HEK293T (cell line): ENCODE data around the gene HGFAC.
"Not testable (repeated sequence)": the region's sequence is repeated elsewhere in the genome, so short reads cannot be mapped to it uniquely, and the experiment has no call there.

ENCODE experiments used
- ARNT ChIP-seq: fragments of 450-650 bp; IDR thresholded peaks from 2 replicates; pipeline ENCODE4 v1.6.1; 2017; ENCODE audit warnings: mild to moderate bottlenecking
- BHLHE40 ChIP-seq: fragments of 450-650 bp; IDR thresholded peaks from 2 replicates; pipeline ENCODE4 v1.6.1; 2016; ENCODE audit warnings: mild to moderate bottlenecking, moderate library complexity, borderline replicate concordance
- CTBP1 ChIP-seq: fragments of 450-650 bp; IDR thresholded peaks from 2 replicates; pipeline ENCODE4 v1.6.1; 2016; ENCODE audit warnings: borderline replicate concordance
- FOXA1 ChIP-seq: fragments of 450-650 bp; IDR thresholded peaks from 2 replicates; pipeline ENCODE4 v1.6.1; 2016; ENCODE audit warnings: mild to moderate bottlenecking
- FOXK2 ChIP-seq: fragments of 450-650 bp; IDR thresholded peaks from 2 replicates; pipeline ENCODE4 v1.6.1; 2016; ENCODE audit warnings: mild to moderate bottlenecking
- FOXM1 ChIP-seq: fragments of 450-650 bp; IDR thresholded peaks from 2 replicates; pipeline ENCODE4 v1.6.1; 2017; ENCODE audit warnings: mild to moderate bottlenecking, borderline replicate concordance
- L3MBTL2 ChIP-seq: fragments of 450-650 bp; conservative IDR thresholded peaks from 2 replicates; pipeline ENCODE4 v1.6.1; 2016; ENCODE audit warnings: mild to moderate bottlenecking
- LEF1 ChIP-seq: fragments of 450-650 bp; IDR thresholded peaks from 2 replicates; pipeline ENCODE4 v1.6.1; 2017; ENCODE audit warnings: mild to moderate bottlenecking, borderline replicate concordance
- NFRKB ChIP-seq: fragments of 450-650 bp; IDR thresholded peaks from 2 replicates; pipeline ENCODE4 v1.6.1; 2016; ENCODE audit warnings: mild to moderate bottlenecking, moderate library complexity
- SP1 ChIP-seq: fragments of 450-650 bp; IDR thresholded peaks from 2 replicates; pipeline ENCODE4 v1.6.1; 2017
- SUZ12 ChIP-seq: fragments of 450-650 bp; IDR thresholded peaks from 2 replicates; pipeline ENCODE4 v1.6.1; 2016; ENCODE audit warnings: mild to moderate bottlenecking
- ZNF384 ChIP-seq: fragments of 450-650 bp; IDR thresholded peaks from 2 replicates; pipeline ENCODE4 v1.6.1; 2016
- TF ChIP-seq, protein P1 (sequence below): fragments of 450-650 bp; IDR thresholded peaks from 2 replicates; pipeline ENCODE4 v1.6.1; 2016

DNA sequence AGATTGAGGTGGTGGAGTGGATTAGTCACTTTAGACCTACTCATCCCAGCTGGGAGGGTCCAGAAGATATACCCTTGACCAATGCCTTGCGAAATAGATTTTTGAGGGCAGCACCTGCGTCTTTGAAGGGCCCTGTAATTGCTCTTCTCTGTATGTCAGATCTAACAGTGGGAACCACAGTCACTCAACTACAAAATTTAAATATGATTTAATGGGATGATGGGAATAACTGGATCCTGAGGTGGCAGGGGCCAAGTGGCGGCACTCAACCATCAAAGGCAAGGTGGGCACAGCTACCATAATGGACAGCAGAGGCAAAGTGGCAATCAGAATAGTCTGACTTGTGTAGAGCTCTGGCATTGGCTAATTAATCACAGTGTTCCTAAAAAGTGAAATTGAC, 13.8 kb downstream of the HGFAC start:
- TF ChIP-seq, protein P1, sequence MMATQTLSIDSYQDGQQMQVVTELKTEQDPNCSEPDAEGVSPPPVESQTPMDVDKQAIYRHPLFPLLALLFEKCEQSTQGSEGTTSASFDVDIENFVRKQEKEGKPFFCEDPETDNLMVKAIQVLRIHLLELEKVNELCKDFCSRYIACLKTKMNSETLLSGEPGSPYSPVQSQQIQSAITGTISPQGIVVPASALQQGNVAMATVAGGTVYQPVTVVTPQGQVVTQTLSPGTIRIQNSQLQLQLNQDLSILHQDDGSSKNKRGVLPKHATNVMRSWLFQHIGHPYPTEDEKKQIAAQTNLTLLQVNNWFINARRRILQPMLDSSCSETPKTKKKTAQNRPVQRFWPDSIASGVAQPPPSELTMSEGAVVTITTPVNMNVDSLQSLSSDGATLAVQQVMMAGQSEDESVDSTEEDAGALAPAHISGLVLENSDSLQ, result not testable (repeated sequence)
- TF ChIP-seq ARNT, NFRKB, FOXM1, SP1, CTBP1, BHLHE40, L3MBTL2, ZNF384, LEF1, SUZ12, FOXK2, FOXA1: not testable (repeated sequence)
